Measurements from ENCODE around the gene FAIM2. TPM values are rescaled to one million over a fixed set of nuclear protein-coding genes. Genes with fewer than 3 reads are reported as not detected.

The FAIM2 gene
- total and polyA plus RNA-seq, 11 donors: 0.33 to 15.0 (median 5.0) TPM

- H3K4me3 ChIP-seq: no peak overlapping the region
- peak in 4 of 5 donors; percentile 37 to 60 (median 48) for DNase-seq
- H3K9me3 ChIP-seq: no peaks in the 10 kb centered on the region
- TF ChIP-seq POLR2A (IDR thresholded peaks at IDR 0.05): no peak
- TF ChIP-seq, protein P1, sequence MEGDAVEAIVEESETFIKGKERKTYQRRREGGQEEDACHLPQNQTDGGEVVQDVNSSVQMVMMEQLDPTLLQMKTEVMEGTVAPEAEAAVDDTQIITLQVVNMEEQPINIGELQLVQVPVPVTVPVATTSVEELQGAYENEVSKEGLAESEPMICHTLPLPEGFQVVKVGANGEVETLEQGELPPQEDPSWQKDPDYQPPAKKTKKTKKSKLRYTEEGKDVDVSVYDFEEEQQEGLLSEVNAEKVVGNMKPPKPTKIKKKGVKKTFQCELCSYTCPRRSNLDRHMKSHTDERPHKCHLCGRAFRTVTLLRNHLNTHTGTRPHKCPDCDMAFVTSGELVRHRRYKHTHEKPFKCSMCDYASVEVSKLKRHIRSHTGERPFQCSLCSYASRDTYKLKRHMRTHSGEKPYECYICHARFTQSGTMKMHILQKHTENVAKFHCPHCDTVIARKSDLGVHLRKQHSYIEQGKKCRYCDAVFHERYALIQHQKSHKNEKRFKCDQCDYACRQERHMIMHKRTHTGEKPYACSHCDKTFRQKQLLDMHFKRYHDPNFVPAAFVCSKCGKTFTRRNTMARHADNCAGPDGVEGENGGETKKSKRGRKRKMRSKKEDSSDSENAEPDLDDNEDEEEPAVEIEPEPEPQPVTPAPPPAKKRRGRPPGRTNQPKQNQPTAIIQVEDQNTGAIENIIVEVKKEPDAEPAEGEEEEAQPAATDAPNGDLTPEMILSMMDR (IDR thresholded peaks at IDR 0.05): no peak
- peak overlapping the region in 6 of 12 donors; percentile 12 to 52 (median 33) for H3K27ac ChIP-seq
- 58 to 72% (median 68%) methylated on average over 12 of the region's 12 CpGs for WGBS, 4 donors
- H3K36me3 ChIP-seq: no peaks in the 10 kb centered on the region
- H3K27me3 ChIP-seq: peaks cover 0 to 11% (median 0%) of the 10 kb centered on the region in 9 donors
- H3K4me1 ChIP-seq: peaks cover 0 to 28% (median 13%) of the 10 kb centered on the region in 12 donors
- ATAC-seq: peak in 3 of 4 donors; percentile 7 to 71 (median 60)
- intact Hi-C loops (cut with DNase I): no loop called here
These were observed 16.7 kb upstream of the FAIM2 start for GRCh38 chr12:49920241-49920914.

- intact Hi-C loops (cut with DNase I): no loop called here
- ATAC-seq: no peak
- 77 to 93% (median 88%) methylated on average over 5 of the region's 5 CpGs for WGBS, 4 donors
- no peaks in the 10 kb centered on the region for H3K36me3 ChIP-seq
- no peak for TF ChIP-seq POLR2A (IDR thresholded peaks at IDR 0.05)
- TF ChIP-seq, protein P1 (IDR thresholded peaks at IDR 0.05): no peak
- H3K27ac ChIP-seq: no peak overlapping the region
- H3K4me1 ChIP-seq: peaks cover 0 to 18% (median 11%) of the 10 kb centered on the region in 12 donors
- H3K9me3 ChIP-seq: no peaks in the 10 kb centered on the region
- DNase-seq: peak in 1 of 5 donors; percentile 28
- peaks cover 0 to 11% (median 0%) of the 10 kb centered on the region in 9 donors for H3K27me3 ChIP-seq
- no peak overlapping the region for H3K4me3 ChIP-seq
These were observed 14.1 kb upstream of the FAIM2 start for GRCh38 chr12:49917788-49918173.

GRCh38 chr12:49917166-49917787 is 13.6 kb upstream of the FAIM2 start:
- H3K27me3 ChIP-seq: peaks cover 0 to 11% (median 0%) of the 10 kb centered on the region in 9 donors
- H3K36me3 ChIP-seq: no peaks in the 10 kb centered on the region
- intact Hi-C loops (cut with DNase I): no loop called here
- H3K9me3 ChIP-seq: no peaks in the 10 kb centered on the region
- ATAC-seq: no peak
- H3K4me3 ChIP-seq: no peak overlapping the region
- no peak overlapping the region for H3K27ac ChIP-seq
- 93 to 97% (median 93%) methylated on average over 12 of the region's 12 CpGs for WGBS, 4 donors
- TF ChIP-seq, protein P1 (IDR thresholded peaks at IDR 0.05): no peak
- no peak for TF ChIP-seq POLR2A (IDR thresholded peaks at IDR 0.05)
- DNase-seq: peak in 1 of 5 donors; percentile 14
- H3K4me1 ChIP-seq: peaks cover 0 to 13% (median 6%) of the 10 kb centered on the region in 12 donors

DNA sequence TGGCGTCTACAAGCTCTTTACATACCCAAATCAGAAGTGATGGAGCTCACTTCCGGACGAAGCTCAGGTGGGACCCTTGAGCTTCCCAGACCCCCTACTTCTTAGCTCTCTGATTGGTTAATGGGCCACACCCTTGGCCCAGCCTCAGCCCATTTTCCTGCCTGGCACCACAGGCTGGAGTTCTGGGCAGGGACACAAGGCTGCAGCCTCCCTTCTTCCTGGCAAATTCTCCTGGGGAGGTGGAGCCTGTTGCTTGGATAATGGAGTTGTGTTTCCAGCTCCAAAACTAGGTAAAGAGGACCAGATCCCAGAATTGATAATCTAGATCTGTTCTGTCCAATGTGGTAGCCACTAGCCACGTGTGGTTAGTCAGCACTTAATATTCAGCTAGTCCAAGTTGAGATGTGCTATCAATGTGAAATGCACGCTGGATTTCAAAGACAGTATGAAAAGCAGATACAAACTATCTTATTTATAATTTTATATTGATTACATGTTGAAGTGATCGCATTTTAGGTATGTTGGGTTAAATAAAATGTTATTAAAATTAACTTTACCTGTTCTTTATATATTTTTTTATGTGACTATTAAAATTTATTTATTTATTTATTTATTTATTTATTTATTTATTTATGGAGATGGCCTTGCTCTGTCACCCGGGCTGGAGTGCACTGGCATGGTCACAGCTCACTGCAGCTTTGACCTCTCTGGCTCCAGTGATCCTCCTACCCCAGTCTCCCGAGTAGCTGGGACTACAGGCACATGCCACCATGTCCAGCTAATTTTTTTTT is 12.6 kb upstream of the FAIM2 start:
- Histone ChIP-seq H3K27me3 (peaks cover 0 to 11% (median 0%) of the 10 kb centered on the region in 9 donors), H3K27ac (no peak overlapping the region), H3K4me3 (no peak overlapping the region), H3K36me3 (no peaks in the 10 kb centered on the region), H3K4me1 (peaks cover 0 to 11% (median 4%) of the 10 kb centered on the region in 12 donors), H3K9me3 (no peaks in the 10 kb centered on the region)
- intact Hi-C loops (cut with DNase I): no loop called here
- DNase-seq (peak in 1 of 5 donors; percentile 25), ATAC-seq (no peak)
- TF ChIP-seq, protein P1 (IDR thresholded peaks at IDR 0.05): no peak
- TF ChIP-seq POLR2A (IDR thresholded peaks at IDR 0.05): no peak
- 85 to 86% (median 86%) methylated on average over 8 of the region's 8 CpGs for WGBS, 4 donors

Measured in heart left ventricle (tissue), 16 donors.